ENCODE measurements around the gene PLIN5. TPM values are rescaled to one million over a fixed set of nuclear protein-coding genes. Genes with fewer than 3 reads are reported as not detected.

The PLIN5 gene
- total and polyA plus RNA-seq, 10 donors = 0.82 to 18.4 (median 7.5) TPM

GRCh38 chr19:4518345-4519171 is 16.5 kb downstream of the PLIN5 start, which contains the start of gene PLIN4:
Gene PLIN4, minus strand, starts transcription at chr19:4518486. Its CDS starts 214 bp downstream, at chr19:4518272.
- DNase-seq = no peak
- H3K36me3 ChIP-seq = no peaks in the 10 kb centered on the region
- H3K27me3 ChIP-seq (replicated peaks in 1 of 7) = peaks cover 0 to 56% (median 0%) of the 10 kb centered on the region in 7 donors
- 69 to 81% (median 75%) methylated on average over 31 to 34 of the region's 34 CpGs for WGBS, 5 donors
- no peaks in the 10 kb centered on the region for H3K9me3 ChIP-seq
- no peak within 1 kb of the TSS for H3K4me3 ChIP-seq
- TF ChIP-seq POLR2A (IDR thresholded peaks at IDR 0.05) (no peak), CTCF (IDR thresholded peaks at IDR 0.05 in 8 of 11, conservative IDR thresholded peaks at IDR 0.05 in 3 of 11) (no peak), POLR2AphosphoS5 (IDR thresholded peaks at IDR 0.05) (peak in 1 of 3 donors; percentile 40)
- intact Hi-C loops (cut with DNase I; ENCODE audit: low total_unique reads) = no loop called here
- H3K27ac ChIP-seq = no peak within 1 kb of the TSS
- H3K4me1 ChIP-seq = peaks cover 0 to 5% (median 0%) of the 10 kb centered on the region in 6 donors

GRCh38 chr19:4517451-4518057 is 17.5 kb downstream of the PLIN5 start:
- WGBS, 5 donors = 80 to 86% (median 84%) methylated on average over 10 to 24 of the region's 24 CpGs
- Histone ChIP-seq H3K4me3 (no peak overlapping the region), H3K27ac (no peak overlapping the region), H3K27me3 (replicated peaks in 1 of 7) (peaks cover 0 to 51% (median 0%) of the 10 kb centered on the region in 7 donors), H3K4me1 (no peaks in the 10 kb centered on the region), H3K36me3 (no peaks in the 10 kb centered on the region), H3K9me3 (no peaks in the 10 kb centered on the region)
- intact Hi-C loops (cut with DNase I; ENCODE audit: low total_unique reads) = no loop called here
- no peak for DNase-seq
- TF ChIP-seq POLR2A (IDR thresholded peaks at IDR 0.05) (no peak), POLR2AphosphoS5 (IDR thresholded peaks at IDR 0.05) (no peak), CTCF (IDR thresholded peaks at IDR 0.05 in 8 of 11, conservative IDR thresholded peaks at IDR 0.05 in 3 of 11) (no peak)

GRCh38 chr19:4516939-4517300 is 18.1 kb downstream of the PLIN5 start:
- DNase-seq = no peak
- H3K27ac ChIP-seq = no peak overlapping the region
- intact Hi-C loops (cut with DNase I; ENCODE audit: low total_unique reads) = no loop called here

More at GRCh38 chr19:4516939-4517300, 18.1 kb downstream of the PLIN5 start:
- Histone ChIP-seq H3K27me3 (replicated peaks in 1 of 7) (peaks cover 0 to 51% (median 0%) of the 10 kb centered on the region in 7 donors), H3K4me1 (no peaks in the 10 kb centered on the region), H3K9me3 (no peaks in the 10 kb centered on the region), H3K4me3 (no peak overlapping the region), H3K36me3 (no peaks in the 10 kb centered on the region)
- WGBS, 5 donors = 46 to 71% (median 60%) methylated on average over 4 to 8 of the region's 8 CpGs
- no peak for TF ChIP-seq POLR2A (IDR thresholded peaks at IDR 0.05)
- no peak for TF ChIP-seq CTCF (IDR thresholded peaks at IDR 0.05 in 8 of 11, conservative IDR thresholded peaks at IDR 0.05 in 3 of 11)
- TF ChIP-seq POLR2AphosphoS5 (IDR thresholded peaks at IDR 0.05) = no peak
